Fibroblast of skin of right biceps (primary cell): ENCODE measurements around the gene UNG.
A peak's percentile ranks its signal among the peaks of the same experiment; 100 is the strongest.
"Not testable (repeated sequence)": the region's sequence is repeated elsewhere in the genome, so short reads cannot be mapped to it uniquely, and the experiment has no call there.

Experiments
- DNase-seq: peaks from one replicate; pipeline ENCODE4 v3.0.0-alpha.2; 2013

The UNG gene

GRCh38 chr12:109097435-109098182 lies at the start of gene UNG:
Gene UNG, plus strand, starts transcription at chr12:109097597. Its CDS starts 83 bp downstream, at chr12:109097680.
- peak; percentile 96 for DNase-seq

GRCh38 chr12:109048706-109049105 lies 48.7 kb upstream of the UNG start:
- DNase-seq = not testable (repeated sequence)

- DNase-seq = not testable (repeated sequence)
Observed at GRCh38 chr12:109049794-109050193, 47.6 kb upstream of the UNG start.

GRCh38 chr12:109052097-109052413 lies 45.3 kb upstream of the UNG start:
- DNase-seq = no peak

GRCh38 chr12:109052414-109053323 lies 44.7 kb upstream of the UNG start, which contains the start of gene USP30:
Gene USP30, plus strand, starts transcription at chr12:109052576. Its CDS starts 103 bp downstream, at chr12:109052679.
- DNase-seq = peak; percentile 88

GRCh38 chr12:109053382-109054123 lies 43.8 kb upstream of the UNG start:
- DNase-seq = no peak

- DNase-seq = not testable (repeated sequence)
Observed at GRCh38 chr12:109054124-109054513, 43.3 kb upstream of the UNG start.

- no peak for DNase-seq
Observed at GRCh38 chr12:109054520-109054919, 42.9 kb upstream of the UNG start.

GRCh38 chr12:109056891-109057290 lies 40.5 kb upstream of the UNG start:
- no peak for DNase-seq

- DNase-seq = no peak
Observed at GRCh38 chr12:109057376-109057775, 40.0 kb upstream of the UNG start.

- no peak for DNase-seq
Observed at GRCh38 chr12:109058773-109059172, 38.6 kb upstream of the UNG start.

GRCh38 chr12:109064143-109064542 lies 33.3 kb upstream of the UNG start:
- no peak for DNase-seq

GRCh38 chr12:109065154-109065852 lies 32.1 kb upstream of the UNG start:
- DNase-seq = no peak

- no peak for DNase-seq
Observed at GRCh38 chr12:109065853-109066193, 31.6 kb upstream of the UNG start.

GRCh38 chr12:109069307-109070271 lies 27.8 kb upstream of the UNG start:
- no peak for DNase-seq

GRCh38 chr12:109074866-109075265 lies 22.5 kb upstream of the UNG start:
- no peak for DNase-seq

- DNase-seq = no peak
Observed at GRCh38 chr12:109082751-109083150, 14.6 kb upstream of the UNG start.

- no peak for DNase-seq
Observed at GRCh38 chr12:109084425-109084824, 13.0 kb upstream of the UNG start.

GRCh38 chr12:109085590-109085989 lies 11.8 kb upstream of the UNG start:
- no peak for DNase-seq

- no peak for DNase-seq
Observed at GRCh38 chr12:109087250-109087649, 10.1 kb upstream of the UNG start.

- DNase-seq = peak; percentile 13
Observed at GRCh38 chr12:109088818-109089217, 8.6 kb upstream of the UNG start.

- no peak for DNase-seq
Observed at GRCh38 chr12:109089683-109090082, 7.7 kb upstream of the UNG start.
